ENCODE data around the gene SCRT2.

Gene SCRT2

DNA sequence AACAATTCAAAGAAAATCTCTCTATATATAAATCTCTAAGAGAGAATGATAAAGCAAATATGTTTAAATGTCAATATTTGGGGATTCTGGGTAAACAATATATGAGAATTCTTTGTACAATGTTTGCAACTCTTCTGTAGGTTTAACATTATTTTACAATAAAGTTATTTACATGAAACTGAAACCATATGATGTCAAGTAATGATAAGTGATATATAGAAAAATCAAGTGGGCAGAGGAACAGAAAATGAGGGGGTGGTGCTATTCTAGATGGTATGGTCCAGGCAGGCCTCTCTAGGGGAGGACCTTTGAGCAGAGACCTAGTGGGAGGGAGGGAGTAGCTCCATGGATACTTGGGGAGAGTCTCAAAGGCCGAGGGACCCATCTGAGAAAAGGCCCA, 16.4 kb upstream of the SCRT2 start:
- TF ChIP-seq, protein P1, sequence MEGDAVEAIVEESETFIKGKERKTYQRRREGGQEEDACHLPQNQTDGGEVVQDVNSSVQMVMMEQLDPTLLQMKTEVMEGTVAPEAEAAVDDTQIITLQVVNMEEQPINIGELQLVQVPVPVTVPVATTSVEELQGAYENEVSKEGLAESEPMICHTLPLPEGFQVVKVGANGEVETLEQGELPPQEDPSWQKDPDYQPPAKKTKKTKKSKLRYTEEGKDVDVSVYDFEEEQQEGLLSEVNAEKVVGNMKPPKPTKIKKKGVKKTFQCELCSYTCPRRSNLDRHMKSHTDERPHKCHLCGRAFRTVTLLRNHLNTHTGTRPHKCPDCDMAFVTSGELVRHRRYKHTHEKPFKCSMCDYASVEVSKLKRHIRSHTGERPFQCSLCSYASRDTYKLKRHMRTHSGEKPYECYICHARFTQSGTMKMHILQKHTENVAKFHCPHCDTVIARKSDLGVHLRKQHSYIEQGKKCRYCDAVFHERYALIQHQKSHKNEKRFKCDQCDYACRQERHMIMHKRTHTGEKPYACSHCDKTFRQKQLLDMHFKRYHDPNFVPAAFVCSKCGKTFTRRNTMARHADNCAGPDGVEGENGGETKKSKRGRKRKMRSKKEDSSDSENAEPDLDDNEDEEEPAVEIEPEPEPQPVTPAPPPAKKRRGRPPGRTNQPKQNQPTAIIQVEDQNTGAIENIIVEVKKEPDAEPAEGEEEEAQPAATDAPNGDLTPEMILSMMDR (IDR thresholded peaks at IDR 0.05; ENCODE audit: low read depth, low read length), result no peak
- no peak overlapping the region for H3K4me3 ChIP-seq (ENCODE audit: low read depth, low read length)

DNA sequence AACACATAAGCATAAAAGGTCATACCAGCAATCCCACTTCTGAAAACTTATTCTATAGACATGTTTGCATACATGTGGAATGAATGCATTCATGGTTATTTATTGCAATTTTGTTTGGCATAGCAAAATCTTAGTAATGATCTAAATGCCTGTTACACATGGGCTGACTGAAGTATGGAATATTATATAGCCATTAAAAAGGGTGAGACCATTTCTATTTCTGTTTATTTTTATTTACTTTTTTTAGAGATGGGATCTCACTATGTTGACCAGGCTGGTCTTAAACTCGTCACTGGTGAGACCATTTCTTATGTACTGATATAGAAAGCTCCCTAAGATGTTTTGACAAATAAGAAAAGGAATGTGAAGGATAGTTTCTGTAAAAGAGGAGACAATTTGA, 14.3 kb upstream of the SCRT2 start:
- TF ChIP-seq, protein P1 (IDR thresholded peaks at IDR 0.05; ENCODE audit: low read depth, low read length), result no peak
- H3K4me3 ChIP-seq (ENCODE audit: low read depth, low read length), result no peak overlapping the region

DNA sequence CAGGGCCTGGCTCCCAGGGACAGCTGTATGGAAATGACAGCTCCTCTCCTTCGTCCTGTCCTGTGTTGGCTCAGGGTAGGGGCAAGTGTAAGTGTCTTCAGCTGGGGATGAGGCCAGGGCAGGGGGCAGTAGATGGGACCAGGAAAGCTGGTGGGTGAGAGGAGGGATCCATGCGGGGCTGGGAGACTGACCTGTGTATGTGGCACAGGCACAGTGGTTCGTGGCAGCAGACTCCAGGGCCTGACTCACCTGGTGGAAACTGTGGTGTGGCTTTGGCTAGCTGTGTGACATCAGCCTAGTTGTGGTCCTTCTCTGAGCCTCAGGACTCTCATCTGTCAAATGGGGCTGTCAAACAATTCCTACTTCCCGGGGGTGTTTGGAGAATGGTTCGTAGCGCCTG, 13.7 kb upstream of the SCRT2 start:
- TF ChIP-seq, protein P1 (IDR thresholded peaks at IDR 0.05; ENCODE audit: low read depth, low read length), result no peak

DNA sequence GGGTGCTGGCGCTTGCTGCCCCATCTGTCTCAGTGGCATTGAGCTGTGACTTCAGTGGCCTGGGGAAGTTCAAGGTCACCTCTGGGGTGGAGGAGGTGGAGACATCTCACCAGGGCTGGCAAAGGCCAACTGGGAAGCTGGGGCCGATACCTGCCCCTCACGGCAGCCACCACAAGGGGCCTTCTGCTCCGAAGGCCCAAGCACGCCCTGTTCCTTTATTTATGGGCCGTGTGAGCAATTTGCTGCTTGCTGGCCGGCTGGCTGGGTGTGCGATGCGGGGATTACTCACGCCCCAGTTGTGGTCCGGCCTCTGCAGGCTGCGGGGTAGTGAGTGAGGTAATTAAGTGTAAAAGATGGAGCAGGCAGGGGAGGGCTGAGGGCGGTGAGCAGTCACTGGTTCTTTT, 13.2 kb upstream of the SCRT2 start:
- TF ChIP-seq, protein P1 (IDR thresholded peaks at IDR 0.05; ENCODE audit: low read depth, low read length), result no peak
- H3K4me3 ChIP-seq (ENCODE audit: low read depth, low read length), result no peak overlapping the region

More for the DNA sequence above, 13.7 kb upstream of the SCRT2 start:
- no peak overlapping the region for H3K4me3 ChIP-seq (ENCODE audit: low read depth, low read length)

DNA sequence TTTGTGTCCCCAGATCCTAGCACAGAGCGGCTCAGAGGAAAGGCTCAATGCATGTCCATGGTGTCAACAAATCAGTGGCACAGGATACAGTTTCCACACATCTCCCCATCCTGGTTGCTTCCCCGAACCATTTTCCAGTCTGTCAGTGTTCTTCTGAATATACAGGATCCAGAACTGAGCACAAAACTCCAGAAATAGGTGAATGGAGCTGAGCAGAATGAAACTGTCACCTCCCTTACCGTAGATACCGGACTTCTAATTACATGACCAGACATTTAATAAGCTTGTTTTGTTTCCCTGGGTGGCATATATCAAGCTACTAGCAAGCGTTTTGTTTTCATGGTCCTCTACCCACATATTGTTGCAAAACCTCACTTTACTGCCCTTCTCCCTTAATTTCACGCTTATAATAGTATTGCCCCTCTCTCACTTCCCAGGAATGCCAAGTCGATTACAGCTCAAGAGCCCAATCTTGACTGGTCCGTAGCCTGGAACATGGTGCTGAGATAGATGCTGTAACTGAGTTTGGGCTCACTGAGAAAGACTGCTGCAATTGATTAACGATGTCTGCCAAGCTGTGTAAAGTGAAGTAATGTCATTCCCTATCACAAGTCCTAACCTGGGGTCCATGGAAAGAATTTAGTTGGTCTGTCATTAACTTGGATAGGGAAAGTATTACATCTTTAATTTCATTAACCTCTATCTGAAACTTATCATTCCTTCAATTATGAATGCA, 12.0 kb upstream of the SCRT2 start:
- no peak overlapping the region for H3K4me3 ChIP-seq (ENCODE audit: low read depth, low read length)
- TF ChIP-seq, protein P1 (IDR thresholded peaks at IDR 0.05; ENCODE audit: low read depth, low read length), result no peak

DNA sequence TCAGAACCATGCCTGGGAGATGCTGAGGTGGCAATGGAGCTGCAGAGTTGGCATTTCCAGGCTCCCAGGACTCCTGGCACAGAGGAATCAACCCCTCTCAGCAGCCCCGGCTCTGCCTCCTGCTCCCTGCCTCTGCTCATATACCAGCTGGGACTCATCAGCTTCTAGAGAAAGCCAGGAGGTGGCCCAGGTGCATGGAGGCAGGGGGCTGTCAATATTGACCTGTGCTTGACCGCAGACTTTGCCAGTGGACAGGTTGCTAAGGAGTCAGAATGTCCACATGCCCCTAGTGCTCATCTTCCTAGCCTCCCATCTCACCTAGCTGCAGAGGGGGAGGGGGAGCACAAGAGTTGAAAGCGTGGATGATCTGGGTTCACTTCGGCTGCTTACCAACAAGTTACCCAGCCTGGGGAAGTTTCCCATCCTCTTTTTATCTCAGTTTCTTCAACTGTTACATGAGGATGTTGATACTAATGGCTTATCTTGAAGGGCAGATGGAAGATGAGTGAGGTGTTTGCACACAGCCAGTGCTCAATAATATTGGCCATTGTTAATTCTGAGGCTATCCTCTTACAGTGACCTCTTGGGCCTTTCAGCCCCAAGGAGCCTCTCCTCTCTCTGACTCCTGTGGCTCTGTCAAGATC, 9.2 kb upstream of the SCRT2 start:
- TF ChIP-seq, protein P1 (IDR thresholded peaks at IDR 0.05; ENCODE audit: low read depth, low read length), result no peak
- no peak overlapping the region for H3K4me3 ChIP-seq (ENCODE audit: low read depth, low read length)

DNA sequence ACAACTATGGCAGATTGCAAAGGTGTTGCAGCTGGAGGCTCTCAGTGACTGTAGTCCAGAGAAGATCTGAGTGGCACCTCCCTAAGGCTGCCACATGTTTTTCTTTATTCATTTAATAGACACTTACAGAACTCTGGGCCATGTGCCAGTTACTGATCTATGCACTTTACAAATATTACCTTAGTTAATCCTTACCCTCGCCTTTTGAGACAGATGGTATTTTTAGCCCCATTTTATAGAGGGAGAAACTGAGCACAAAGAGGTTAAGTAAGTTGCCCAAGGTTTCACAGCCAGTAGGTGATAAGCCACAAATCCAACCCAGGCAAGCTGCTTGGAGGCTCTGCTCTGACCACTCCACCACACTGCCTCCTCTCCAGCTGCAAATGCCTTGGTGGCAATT, 6.5 kb upstream of the SCRT2 start:
- H3K4me3 ChIP-seq (ENCODE audit: low read depth, low read length), result no peak overlapping the region
- TF ChIP-seq, protein P1 (IDR thresholded peaks at IDR 0.05; ENCODE audit: low read depth, low read length), result no peak

Measured in WI38 (cell line).